CD4-positive, alpha-beta T cell treated with Interleukin-17A for 4 hours (primary cell): Measurements from ENCODE around the gene ABI2.

Source experiments
- DNase-seq: peaks from one replicate; pipeline ENCODE4 v3.0.0-alpha.2; 2020; ENCODE audit warnings: mixed read lengths

The ABI2 gene

DNA sequence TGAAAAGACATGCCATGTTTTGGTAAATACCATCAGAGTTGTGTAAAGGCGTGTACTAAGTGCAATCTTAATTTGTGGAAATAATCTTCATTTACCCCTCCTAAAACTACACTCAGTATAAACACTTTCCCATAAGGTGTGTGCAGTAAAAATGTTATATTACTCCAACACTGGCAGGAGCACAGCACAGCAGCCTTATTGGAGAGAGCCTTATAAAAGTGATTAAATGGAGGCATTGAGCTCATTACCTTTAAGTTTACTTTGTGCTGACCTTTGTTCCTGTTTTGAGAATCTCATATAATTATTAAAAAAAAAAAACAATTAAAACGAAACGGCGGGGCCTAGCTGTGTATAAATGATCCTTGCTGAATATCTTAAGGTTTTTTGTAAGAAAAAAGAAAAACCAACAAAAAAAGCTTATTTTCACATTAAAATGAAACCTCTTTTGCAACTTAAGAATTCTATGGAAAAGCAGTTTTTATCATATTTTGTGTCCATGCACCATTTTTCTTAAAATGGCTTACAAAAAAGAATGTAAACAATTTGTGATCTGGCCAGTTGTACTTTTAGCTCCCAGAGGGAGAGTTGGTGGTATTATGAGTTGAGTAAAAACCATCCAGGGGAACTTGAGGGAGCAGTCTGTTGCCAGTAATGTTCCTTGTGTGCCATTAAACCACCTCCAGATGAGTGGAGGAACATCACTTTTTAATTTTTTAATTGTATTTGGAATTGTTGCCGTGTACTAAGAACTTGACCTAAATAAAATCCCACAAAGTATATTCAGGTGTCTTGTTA, 103.4 kb downstream of the ABI2 start:
- DNase-seq = no peak

DNA sequence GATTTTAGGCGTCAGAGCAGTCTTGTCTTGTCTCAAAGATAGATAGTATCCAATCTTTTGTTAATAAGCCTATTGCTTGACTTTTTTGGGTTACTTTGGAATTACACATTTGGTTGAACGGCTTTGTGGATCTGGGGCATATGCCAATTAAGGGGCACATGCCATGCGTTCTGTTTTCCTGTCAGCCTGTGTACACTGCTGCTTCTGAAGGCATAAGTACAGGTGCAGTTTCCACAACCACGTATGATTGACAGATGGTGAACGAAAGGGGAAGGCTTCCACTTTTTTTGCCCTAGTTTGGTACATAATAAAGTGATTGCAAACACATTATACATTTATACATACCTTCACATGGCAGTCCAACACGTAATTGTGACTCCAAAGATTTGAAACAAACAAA, 104.6 kb downstream of the ABI2 start:
- DNase-seq = no peak

DNA sequence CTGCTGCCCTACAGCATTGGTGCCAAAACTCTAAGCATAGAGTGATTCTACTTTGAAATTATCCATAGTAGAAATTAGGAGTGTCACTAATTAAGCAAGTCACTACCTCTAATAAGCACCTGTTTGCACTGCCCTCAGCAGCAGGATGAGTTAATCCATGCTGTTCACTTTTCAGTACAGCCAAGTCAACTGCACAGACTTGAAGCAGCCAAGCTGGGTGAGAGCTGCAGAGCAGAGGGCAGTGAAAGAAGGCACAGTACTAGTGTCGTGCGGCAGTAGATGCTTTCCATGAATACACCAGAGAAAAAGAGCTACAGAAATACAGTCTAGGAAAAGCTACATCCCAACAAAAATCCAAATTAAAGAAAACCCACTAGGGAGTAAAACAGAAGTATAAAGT, 108.3 kb downstream of the ABI2 start:
- DNase-seq = no peak

DNA sequence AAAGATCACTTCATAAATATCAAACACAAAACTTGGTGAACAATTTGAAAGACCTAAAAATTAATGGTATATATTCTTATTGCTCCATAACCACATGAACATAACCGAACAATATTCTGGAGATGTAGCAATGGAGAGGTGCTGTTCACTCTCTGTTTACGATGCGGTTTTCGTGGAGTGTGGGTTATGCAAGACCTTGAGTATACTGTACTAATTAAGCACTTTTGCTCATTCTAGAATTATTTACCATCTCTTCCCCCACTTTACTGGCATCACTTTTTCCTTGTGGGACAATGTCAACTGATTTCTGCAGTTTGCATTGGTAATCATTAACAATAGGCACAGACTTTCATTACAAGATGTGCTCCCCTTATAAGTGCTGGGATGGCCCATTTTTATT, 109.3 kb downstream of the ABI2 start:
- no peak for DNase-seq

DNA sequence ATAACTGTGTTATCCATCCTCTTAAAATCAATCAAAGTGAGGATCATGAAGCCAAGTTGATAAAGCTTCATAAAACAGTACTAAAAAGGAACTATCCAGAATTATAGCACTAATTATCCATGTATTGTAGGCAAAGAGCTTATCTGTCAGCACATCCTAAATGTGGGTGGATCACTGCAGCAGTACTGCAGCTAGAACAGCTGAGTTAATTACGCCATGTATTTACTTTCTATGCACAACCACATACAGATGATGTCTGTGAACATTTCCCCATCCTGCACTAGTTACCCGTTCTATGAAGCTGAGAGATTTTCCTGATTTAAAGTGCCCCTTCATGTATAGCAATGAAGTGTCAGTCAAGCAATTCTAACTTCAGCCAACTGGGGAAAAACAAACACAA, 110.3 kb downstream of the ABI2 start:
- DNase-seq = no peak

DNA sequence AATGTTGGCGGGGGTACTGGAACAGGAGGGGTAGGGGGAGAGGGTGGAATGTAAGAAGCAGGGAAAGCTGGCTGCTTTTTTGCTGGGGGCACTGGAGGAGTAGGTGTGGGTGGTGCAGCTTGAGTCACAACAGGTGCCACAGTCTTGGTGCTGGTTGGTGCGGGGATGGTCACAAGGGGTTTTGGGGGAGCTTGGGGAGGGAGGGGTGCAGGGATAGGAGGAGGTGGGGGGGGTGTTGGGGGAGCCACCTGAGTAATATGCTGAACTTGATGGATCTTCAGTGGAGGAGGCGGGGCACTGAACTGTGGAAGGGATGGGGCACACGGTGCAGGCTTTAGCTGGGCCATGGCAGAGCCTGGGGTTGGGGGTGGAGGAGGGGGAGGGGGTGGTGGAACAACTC, 112.5 kb downstream of the ABI2 start:
- DNase-seq = no peak

DNA sequence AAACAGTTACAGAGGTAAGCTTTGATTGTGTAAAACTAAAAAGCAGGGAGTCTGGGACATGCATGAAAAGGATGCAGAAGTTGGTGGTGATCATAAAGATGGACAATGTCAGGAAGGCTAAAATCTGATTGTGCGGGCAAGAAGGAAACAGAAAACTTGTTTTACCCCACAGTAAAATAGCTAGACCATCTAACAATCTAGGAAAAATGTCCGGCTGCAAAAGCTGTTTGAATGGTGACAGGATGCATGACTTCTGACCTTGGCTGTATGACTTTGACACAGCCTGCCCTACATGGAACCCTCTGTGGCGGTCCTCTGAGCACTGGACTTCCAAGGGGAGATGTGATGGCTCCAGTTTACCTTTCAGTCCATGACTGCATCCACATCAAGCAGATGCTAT, 113.3 kb downstream of the ABI2 start:
- DNase-seq = no peak

DNA sequence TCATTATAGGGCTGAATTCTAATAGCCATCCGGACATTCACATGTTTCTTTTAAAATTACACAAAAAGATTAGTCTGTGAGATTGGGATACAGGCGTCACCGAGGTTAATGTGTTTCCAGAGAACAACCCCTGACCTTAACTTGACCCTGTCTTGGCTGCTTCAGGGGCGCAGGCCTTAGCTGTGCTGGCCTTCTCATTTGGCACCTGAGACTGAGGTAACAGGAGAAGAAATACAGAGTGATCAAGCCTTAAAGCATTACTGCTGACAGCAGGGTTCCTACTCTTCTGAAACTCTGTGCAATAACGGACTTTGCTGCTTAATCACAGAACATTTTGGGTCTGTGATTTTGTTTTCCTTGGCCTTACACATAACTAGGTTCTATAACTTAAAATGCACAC, 114.3 kb downstream of the ABI2 start:
- DNase-seq = no peak

DNA sequence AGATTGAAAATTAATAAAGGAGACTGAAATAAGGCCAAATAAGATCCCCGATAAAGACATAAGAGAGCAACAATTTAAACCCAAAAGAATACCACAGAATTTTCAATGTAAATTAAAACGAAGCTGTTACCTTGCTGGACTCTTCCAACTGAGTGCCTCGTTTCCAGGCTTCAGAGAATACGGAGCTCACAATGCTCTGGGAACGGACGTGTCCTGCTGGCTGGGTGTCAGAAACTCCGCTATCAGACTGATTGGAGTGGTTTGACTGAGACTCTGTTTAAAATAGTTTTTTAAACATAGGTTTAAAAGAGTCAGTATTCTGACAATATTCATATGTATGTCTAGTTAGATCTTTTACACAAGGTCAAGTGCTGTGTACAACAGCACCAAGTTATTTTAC, 116.5 kb downstream of the ABI2 start:
- DNase-seq = no peak

DNA sequence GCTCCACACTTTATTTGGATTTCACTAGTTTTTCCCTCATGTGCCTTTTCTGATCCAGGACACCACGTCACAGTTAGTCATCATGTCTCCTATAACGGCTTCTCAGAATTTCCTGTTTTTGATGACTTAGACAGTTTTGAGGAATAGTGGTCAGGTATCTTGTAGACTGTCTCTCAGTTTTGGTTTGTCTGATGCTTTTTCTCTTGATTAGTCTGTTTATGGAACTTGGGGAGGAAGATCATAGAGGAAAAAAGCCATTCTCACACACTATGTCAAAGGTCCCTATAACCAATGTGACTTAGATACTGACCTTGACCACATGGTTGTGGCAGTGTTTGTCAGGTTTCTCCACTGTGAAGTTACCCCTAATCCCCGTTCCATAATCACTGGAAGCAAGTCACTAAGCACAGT, 117.9 kb downstream of the ABI2 start:
- no peak for DNase-seq

DNA sequence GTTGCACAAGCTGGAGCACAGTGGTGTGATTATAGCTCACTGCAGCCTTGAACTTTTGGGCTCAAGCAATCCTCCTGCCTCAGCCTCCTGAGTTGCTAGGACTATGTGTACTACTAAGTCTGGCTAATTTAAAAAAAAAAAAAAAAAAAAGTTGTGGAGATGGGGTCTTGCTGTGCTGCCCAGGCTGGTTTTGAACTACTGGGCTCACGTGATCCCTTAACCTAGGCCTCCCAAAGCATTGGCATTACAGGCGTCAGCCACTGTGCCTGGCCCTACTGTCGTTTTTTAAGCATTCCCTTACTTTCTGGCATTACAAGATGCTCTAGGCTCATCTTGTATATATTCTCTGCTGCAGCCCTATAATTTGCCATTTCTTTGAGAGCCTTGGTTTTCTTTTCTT, 118.6 kb downstream of the ABI2 start:
- DNase-seq = no peak

DNA sequence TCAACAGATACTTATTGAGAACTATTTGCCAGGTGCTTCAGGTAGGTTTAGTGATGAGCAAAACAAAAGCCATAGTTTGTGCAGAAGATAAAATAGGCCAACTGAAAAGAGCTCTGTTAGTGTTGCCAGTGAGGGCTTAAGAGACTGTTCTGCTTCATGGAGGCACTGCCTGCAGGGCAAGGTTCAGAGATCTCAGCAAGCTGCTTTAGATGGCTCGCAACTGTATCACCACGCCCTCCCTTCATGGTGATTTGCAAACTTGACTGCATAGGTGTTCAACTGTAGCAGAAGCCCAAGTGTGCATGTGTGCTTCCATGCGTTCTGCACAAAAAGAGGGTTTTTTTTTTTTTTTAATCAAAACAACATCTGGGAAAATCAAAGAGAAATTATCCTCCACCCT, 122.4 kb downstream of the ABI2 start:
- DNase-seq = no peak

DNA sequence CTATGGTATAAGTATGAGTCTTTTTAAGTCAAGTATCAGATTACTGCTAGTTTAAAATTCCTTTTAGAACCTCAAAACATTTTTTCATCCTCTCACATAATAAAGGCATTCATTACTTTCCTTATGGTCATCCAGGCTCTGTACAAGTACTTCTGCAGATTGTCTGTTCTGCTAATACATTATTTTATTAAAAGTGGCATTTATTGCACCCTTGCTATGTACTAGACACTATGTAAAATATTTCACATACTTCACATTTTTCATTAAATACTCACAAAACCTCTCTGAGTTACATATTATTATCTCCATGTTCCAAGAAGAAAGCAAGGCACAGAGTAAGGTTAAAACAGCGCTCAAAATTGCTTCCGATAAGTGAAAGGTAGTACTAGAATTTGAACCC, 122.8 kb downstream of the ABI2 start:
- no peak for DNase-seq

DNA sequence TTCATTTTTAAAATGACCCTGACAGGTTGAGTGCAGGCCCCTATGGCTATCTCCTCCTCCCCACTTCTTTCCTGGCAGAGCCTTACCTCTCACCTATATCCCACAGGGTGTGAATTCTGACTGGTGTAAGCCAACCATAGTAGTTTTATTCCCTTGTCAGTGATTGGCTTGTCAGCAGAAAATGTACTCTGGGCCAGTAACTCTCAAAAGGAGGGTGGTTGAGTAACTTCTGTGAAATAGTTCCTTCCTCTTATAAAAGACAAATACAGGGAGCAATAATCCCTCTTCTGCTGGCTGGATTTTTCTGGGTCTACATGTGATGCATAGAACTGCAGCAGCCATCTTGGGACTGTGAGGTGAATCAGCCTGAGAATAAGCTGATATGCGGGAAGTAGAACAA, 123.5 kb downstream of the ABI2 start:
- DNase-seq = no peak

DNA sequence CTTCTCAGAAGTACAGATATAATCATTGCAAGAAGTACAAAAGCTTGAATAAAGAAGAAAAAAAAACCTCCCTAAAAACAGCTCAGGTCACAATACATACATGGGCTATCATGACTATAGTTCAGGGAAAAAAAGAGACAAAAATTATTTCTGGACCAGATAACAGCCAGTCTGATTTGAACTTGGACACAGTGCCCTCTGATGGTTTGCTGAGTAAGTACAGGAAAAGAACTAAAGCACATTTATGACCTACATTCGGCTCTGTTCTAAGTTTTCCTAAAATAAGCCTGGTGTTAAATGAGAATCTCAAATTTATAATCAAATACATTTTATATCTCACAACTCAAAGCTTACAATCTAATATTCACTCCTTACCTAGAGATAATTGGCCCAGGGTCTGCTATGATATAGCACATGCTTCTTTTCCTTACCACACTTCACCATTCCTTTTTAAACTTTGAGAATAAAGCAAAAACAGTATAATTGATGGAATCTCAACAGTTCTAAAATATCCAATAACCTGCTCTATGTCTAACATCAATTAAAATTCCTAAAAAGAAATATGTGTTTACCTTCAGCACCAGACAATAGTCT, 125.8 kb downstream of the ABI2 start:
- DNase-seq = peak; percentile 27

DNA sequence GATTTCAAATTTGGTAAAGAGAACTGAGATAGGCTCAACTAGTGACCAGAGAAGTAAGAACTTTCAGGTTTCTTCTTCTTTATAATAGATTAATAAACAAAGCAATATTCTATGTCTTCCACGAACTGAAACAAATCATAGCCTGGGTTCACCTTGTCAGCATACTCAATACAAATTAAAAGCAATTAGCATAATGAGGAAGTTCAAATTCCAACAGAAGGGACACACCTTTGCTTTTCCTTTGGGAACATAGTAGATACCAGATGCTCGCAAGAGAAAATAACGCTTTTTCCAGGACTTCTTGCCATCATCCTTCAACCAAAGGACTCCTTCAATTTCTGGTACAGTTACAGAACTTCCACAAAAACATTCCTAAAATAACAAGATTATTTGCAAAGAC, 127.0 kb downstream of the ABI2 start:
- no peak for DNase-seq

DNA sequence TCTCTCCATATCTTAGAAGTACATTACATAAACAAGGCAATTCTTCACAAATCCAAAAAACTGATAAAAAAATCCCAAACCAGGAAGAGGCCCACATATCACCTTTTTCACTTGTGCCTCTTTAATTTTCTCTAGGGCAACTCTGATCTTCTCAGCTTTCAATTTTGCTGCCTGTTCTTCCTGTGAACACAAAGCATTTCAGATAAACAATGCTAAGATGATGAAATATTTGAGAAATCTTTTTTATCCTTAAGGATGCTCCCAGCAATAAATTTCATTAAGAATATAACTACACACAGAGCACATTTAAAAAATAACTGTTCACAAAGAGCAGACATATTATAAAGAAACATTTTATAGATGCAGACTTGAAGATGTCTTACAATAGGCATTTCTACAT, 133.6 kb downstream of the ABI2 start:
- no peak for DNase-seq

DNA sequence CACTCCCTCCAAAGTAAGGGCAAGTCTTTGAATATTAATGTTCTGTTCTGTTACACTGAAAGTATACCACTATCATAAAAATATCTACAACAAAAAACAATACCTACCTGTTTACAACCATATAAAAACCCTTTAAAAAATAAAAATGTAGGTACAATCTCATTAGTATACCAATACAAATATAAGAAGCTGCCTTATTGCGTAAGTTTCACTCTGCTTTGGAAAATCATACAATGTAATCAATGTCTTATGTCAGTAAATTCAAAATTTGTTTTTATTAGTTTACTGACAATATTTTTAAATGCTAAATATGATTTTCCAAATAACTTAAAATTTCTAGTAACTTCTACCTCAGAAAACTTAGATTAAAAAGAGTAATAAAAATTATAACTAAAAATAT, 134.1 kb downstream of the ABI2 start:
- DNase-seq = no peak

DNA sequence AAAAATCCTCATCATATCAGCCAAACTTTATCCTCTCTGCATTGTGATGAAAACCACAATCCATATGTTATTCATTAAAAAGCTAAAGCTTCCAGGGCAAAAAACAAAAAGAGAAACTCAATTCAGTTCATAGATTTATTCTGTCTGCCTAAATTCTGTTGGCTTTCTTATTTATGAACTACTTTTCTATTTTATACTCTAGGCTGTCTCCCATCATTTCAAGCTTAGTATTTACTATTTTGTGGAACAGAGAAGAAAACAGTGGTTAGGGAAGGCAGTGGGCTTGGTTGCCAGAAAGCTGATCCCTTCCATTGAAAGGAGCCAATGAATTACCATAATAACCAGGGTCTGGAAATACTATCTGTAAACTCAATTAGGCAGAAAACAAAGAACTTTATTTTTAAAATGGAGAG, 135.1 kb downstream of the ABI2 start:
- no peak for DNase-seq

DNA sequence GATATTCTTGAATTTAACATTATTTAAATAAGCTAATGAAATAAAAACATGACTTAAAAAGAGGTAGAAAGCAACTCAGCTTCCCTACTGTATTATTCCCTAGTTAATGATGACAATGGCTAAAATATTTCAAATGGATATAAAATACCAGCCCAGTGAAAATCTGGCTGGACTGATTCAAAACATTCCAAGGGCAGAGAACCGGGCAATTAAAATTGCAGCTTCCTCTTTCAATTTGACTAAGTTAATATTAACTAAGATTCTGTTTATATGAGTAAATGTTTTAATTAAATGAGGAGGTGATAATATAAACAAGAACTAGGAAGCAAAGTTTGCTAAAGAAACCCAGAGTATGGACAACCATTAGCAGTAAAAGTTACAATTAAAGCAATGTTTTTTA, 141.4 kb downstream of the ABI2 start:
- DNase-seq = no peak

DNA sequence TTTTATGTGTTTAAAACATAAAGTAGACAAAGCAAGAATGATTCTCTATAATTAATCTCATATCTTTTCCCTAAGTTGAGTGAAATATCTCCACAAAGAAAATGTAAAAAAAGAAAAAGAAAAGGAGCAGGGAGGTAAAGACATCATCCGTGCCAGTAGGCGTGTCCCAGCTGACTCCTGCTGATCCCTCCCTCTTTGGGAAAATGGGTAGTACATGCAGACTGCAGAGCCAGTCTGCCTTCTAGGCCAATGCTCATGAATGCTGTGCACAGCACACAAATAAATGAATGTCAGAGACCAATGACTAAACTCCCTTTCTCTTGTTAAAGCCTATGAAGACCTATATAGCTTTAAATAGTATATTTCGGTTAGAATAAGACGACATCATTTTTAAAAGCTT, 142.2 kb downstream of the ABI2 start:
- DNase-seq = no peak

DNA sequence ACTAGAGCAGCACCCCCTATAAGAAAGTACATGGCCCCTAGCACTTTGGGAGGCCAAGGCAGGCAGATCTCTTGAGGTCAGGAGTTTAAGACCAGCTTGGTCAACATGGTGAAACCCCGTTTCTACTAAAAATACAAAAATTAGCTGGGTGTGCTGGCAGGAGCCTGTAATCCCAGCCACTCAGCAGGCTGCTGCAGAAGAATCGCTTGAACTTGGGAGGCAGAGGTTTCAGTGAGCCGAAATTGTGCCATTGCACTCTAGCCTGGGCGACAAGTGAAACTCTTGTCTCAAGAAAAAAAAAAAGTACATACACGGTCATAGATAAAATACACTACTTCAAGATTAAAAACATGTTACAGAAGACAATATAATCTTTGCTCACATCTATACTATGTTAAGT, 143.1 kb downstream of the ABI2 start:
- no peak for DNase-seq

DNA sequence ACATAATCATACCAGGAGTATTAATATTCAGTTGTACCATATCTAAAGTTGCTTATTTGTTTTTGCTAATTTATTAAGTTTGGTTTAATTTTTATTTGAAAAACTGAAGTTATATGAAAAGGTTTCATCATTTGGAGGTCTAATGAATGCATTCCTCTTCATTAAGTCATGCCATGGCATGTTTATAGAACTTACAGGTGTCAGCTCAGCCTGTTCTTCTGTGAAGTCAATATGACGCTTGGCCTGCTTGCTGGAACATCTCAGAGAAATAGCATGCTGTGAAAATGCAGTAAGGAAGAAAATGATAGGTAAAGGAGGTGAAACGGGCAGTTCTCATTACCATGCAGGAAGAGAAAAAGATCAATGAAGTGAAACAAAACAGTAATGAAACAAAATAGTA, 148.7 kb downstream of the ABI2 start:
- DNase-seq = no peak

DNA sequence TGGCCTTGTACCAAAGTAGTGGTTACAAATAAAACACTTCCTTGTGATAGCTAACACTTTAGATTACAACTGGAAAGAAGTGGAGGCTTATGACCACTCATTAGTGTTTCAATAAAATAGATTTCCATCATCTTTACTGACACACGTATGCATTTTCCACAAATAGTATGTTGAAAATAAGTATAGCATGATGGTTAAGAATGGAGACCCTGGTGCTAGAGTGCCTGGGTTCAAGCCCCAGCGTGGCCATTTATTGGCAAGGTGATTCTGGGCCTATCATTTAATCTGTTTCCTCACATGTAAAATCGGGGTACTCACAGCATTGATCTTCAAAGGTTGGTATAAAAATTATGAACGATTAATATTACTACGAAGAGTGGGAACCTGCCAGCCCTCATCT, 152.4 kb downstream of the ABI2 start:
- DNase-seq = no peak
